Stimulated activated CD4-positive, alpha-beta T cell treated with anti-CD3 and anti-CD28 coated beads, Interleukin-4, amount 100 ng/mL, for 4 hours (primary cell): ENCODE results near the gene HINT3.
"Not testable (repeated sequence)": the region's sequence is repeated elsewhere in the genome, so short reads cannot be mapped to it uniquely, and the experiment has no call there.

ENCODE experiments used
- DNase-seq, 2 experiments: peaks; one replicate each; pipeline ENCODE4 v3.0.0-alpha.2; 2020

HINT3 gene

GRCh38 chr6:126010040-126010439, 53.5 kb downstream of the HINT3 start:
- no peak for DNase-seq

- DNase-seq = no peak
These were observed 59.3 kb downstream of the HINT3 start for GRCh38 chr6:126015863-126016262.

GRCh38 chr6:126016591-126016990, 60.0 kb downstream of the HINT3 start:
- DNase-seq = no peak

- no peak for DNase-seq
These were observed 61.1 kb downstream of the HINT3 start for GRCh38 chr6:126017668-126018067.

GRCh38 chr6:126020305-126021050, 63.9 kb downstream of the HINT3 start:
- no peak for DNase-seq

GRCh38 chr6:126023474-126023873, 66.9 kb downstream of the HINT3 start:
- DNase-seq = not testable (repeated sequence)

GRCh38 chr6:126026001-126026400, 69.4 kb downstream of the HINT3 start:
- no peak for DNase-seq

GRCh38 chr6:126027601-126028000, 71.0 kb downstream of the HINT3 start:
- DNase-seq = no peak
